Vagina (tissue), 2 donors: ENCODE results near the gene CCDC40.

Source experiments
- POLR2A ChIP-seq, 2 donors: fragments of 450-650 bp; IDR thresholded peaks; one replicate each; pipeline ENCODE4 v1.6.1; 2017; ENCODE audit warnings: antibody characterized with exemption in 2 of 2, mild to moderate bottlenecking in 2 of 2, moderate library complexity in 2 of 2
- TF ChIP-seq, protein P1 (sequence below), 3 experiments: fragments of 450-650 bp in 2 of 3; fragments of 200-600 bp in 1 of 3; sonication (generic) in 1 of 3; IDR thresholded peaks; one replicate each; pipeline ENCODE4 v1.5.1; 2017 to 2019; ENCODE audit warnings: antibody characterized with exemption in 3 of 3, mild to moderate bottlenecking in 2 of 3, moderate library complexity in 2 of 3

DNA sequence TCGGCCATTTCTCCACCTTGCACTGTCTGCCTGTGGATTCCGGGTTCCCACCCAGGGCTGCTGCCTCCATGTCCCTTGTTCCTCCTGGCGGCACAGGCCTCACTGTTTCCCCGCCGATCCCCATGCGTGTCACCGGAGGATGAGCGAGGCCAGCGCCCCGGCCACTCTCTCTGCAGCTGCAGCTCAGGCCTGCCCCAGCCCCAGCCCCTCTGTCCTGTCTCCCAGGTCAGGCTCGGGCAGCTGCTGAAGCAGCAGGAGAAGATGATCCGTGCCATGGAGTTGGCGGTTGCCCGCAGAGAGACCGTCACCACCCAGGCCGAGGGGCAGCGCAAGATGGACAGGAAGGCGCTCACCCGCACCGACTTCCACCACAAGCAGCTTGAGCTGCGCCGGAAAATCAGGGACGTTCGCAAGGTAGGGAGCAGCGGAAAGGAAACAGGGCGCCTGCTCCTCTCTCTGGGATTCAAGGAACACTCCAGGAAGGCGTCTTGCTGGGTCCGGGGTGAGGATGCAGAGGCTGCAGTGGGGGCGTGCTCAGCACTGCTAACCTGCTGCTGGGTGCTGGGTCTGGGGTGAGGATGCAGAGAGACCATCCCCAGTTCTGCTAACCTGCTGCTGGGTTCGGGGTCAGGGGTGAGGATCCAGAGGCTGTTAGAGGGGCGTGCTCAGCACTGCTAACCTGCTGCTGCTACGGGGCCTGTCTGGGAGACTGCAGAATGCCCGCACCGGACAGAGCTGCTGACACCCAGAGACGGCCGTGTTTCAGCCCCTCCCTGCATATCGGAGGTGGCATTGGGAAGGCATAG, 58.8 kb downstream of the CCDC40 start:
- TF ChIP-seq, protein P1, sequence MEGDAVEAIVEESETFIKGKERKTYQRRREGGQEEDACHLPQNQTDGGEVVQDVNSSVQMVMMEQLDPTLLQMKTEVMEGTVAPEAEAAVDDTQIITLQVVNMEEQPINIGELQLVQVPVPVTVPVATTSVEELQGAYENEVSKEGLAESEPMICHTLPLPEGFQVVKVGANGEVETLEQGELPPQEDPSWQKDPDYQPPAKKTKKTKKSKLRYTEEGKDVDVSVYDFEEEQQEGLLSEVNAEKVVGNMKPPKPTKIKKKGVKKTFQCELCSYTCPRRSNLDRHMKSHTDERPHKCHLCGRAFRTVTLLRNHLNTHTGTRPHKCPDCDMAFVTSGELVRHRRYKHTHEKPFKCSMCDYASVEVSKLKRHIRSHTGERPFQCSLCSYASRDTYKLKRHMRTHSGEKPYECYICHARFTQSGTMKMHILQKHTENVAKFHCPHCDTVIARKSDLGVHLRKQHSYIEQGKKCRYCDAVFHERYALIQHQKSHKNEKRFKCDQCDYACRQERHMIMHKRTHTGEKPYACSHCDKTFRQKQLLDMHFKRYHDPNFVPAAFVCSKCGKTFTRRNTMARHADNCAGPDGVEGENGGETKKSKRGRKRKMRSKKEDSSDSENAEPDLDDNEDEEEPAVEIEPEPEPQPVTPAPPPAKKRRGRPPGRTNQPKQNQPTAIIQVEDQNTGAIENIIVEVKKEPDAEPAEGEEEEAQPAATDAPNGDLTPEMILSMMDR (IDR thresholded peaks at IDR 0.05), result no peak
- TF ChIP-seq POLR2A (IDR thresholded peaks at IDR 0.05), result no peak
